Neural crest cell (in vitro differentiated cells): ENCODE measurements around the gene THRB. TPM values are rescaled to one million over a fixed set of nuclear protein-coding genes. Genes with fewer than 3 reads are reported as not detected.
"Not testable (repeated sequence)": the region's sequence is repeated elsewhere in the genome, so short reads cannot be mapped to it uniquely, and the experiment has no call there.

Source experiments
- DNase-seq: peaks from one replicate; pipeline ENCODE4 v3.0.0; 2021; ENCODE audit warnings: low read depth, mixed read lengths, low spot score
- H3K27ac Mint-ChIP-seq: one replicate; pipeline ENCODE4 v1.8.0; 2021; ENCODE audit warnings: mild to moderate bottlenecking, mixed read lengths; ENCODE audit not compliant: unreplicated experiment
- H3K27me3 Mint-ChIP-seq: 2 replicates; pipeline ENCODE4 v1.8.0; 2021; ENCODE audit warnings: low read depth, mild to moderate bottlenecking, mixed read lengths
- H3K36me3 Mint-ChIP-seq: 2 replicates; pipeline ENCODE4 v1.8.0; 2021; ENCODE audit warnings: low read depth, mild to moderate bottlenecking, mixed read lengths
- H3K4me1 Mint-ChIP-seq: 2 replicates; pipeline ENCODE4 v1.8.0; 2021; ENCODE audit warnings: mixed read lengths
- H3K4me3 Mint-ChIP-seq: one replicate; pipeline ENCODE4 v1.8.0; 2021; ENCODE audit warnings: mild to moderate bottlenecking, mixed read lengths
- H3K9me3 Mint-ChIP-seq: 2 replicates; pipeline ENCODE4 v1.8.0; 2021; ENCODE audit warnings: mixed read lengths
- total RNA-seq: library from RNA; stranded (reverse); gene quantifications from 2 replicates; pipeline ENCODE4 v1.2.1, GENCODE V29; 2021
- TF ChIP-seq, protein P1 (sequence below): fragments of 200-600 bp; sonication (generic); conservative IDR thresholded peaks from 2 replicates; pipeline ENCODE4 v1.5.0; 2021; ENCODE audit warnings: antibody characterized with exemption, mild to moderate bottlenecking

THRB gene
- total RNA-seq, 1 donor from 2014 or later, result 0.65 TPM

GRCh38 chr3:24416224-24416623 lies 78.4 kb downstream of the THRB start:
- TF ChIP-seq, protein P1, sequence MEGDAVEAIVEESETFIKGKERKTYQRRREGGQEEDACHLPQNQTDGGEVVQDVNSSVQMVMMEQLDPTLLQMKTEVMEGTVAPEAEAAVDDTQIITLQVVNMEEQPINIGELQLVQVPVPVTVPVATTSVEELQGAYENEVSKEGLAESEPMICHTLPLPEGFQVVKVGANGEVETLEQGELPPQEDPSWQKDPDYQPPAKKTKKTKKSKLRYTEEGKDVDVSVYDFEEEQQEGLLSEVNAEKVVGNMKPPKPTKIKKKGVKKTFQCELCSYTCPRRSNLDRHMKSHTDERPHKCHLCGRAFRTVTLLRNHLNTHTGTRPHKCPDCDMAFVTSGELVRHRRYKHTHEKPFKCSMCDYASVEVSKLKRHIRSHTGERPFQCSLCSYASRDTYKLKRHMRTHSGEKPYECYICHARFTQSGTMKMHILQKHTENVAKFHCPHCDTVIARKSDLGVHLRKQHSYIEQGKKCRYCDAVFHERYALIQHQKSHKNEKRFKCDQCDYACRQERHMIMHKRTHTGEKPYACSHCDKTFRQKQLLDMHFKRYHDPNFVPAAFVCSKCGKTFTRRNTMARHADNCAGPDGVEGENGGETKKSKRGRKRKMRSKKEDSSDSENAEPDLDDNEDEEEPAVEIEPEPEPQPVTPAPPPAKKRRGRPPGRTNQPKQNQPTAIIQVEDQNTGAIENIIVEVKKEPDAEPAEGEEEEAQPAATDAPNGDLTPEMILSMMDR, result no peak
- Mint-ChIP-seq H3K27ac (no peak overlapping the region), H3K4me3 (no peak overlapping the region), H3K27me3 (no peaks in the 10 kb centered on the region), H3K4me1 (no peaks in the 10 kb centered on the region), H3K36me3 (no peaks in the 10 kb centered on the region), H3K9me3 (no peaks in the 10 kb centered on the region)
- DNase-seq, result no peak

DNA sequence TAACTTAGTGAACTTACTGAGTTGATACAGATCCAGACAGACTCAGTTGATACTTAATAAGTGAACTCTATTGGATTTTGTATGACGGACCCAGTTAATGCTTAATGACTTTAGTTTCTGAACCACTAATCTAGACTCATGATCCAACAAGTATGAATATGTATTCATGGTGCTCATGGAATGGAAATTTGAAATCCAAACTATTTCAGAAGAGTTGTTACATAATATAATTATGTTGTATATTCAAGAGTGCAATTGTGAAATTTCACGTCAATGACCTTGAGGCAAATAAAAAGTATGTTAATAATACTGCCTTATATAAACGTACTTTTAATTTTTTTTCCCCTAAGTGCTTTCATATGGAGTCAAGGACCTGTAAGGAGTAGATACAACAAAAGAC lies 78.8 kb downstream of the THRB start:
- Mint-ChIP-seq H3K36me3 (no peaks in the 10 kb centered on the region), H3K27me3 (no peaks in the 10 kb centered on the region), H3K9me3 (no peaks in the 10 kb centered on the region), H3K27ac (no peak overlapping the region), H3K4me1 (peaks cover 3% of the 10 kb centered on the region), H3K4me3 (no peak overlapping the region)
- TF ChIP-seq, protein P1, result no peak
- no peak for DNase-seq

GRCh38 chr3:24413662-24414061 lies 81.0 kb downstream of the THRB start:
- H3K27ac Mint-ChIP-seq, H3K4me1 Mint-ChIP-seq, DNase-seq, H3K4me3 Mint-ChIP-seq, H3K27me3 Mint-ChIP-seq, H3K9me3 Mint-ChIP-seq, H3K36me3 Mint-ChIP-seq: not testable (repeated sequence)

DNA sequence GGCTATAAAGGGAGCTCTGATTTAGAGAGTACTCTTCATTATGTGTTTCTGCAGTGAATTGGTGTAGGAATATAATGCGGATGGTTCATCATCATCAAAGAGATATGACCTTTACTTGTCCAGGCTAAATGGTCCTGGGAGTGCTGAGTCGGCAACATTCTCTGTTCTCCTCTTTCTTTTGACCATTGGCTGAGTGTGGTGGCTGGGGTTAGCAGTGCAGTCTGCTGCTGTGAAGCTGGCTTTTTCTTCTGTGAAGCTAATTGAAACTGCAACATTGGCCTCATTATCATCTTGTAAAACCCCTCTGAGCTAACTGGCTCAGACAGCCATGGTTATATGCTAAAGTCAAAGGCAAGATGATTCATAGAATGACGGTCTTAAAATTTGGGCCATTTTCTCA lies 83.8 kb downstream of the THRB start:
- no peaks in the 10 kb centered on the region for H3K27me3 Mint-ChIP-seq
- no peak overlapping the region for H3K4me3 Mint-ChIP-seq
- H3K36me3 Mint-ChIP-seq, result no peaks in the 10 kb centered on the region
- H3K4me1 Mint-ChIP-seq, result peaks cover 8% of the 10 kb centered on the region
- TF ChIP-seq, protein P1, result no peak
- DNase-seq, result no peak
- H3K27ac Mint-ChIP-seq, result no peak overlapping the region
- no peaks in the 10 kb centered on the region for H3K9me3 Mint-ChIP-seq

DNA sequence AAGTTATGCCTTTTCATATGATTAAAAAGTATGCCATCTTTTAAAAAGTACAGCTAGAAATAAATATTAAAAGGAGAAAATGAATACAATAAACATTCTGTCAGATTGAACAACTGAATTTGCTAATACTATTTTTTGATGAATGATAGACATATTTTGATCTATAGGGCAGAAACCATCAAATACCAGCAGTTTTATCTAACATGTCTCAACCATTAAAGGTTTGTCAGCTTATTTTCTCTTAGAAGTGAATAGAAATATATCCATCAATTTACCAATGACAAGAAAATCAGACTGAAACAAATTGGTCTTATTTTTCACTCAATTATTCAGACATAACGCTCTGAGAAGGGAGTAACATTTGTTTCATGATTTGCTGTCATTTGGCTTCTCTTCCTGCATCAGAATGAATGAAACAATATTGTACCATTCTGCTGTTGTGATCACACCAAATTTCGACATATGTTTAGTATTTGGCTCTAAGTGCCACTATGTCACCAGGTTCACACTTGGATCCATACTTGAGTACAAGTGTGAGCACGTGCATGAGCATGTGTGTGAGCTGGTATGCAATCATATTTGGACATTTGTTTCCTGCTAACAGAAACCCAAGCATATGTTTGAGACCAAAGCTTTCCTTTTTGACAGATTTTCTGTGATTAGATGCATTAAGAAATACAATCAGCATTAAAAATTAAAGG lies 86.5 kb downstream of the THRB start:
- TF ChIP-seq, protein P1, result no peak
- no peak overlapping the region for H3K27ac Mint-ChIP-seq
- H3K4me3 Mint-ChIP-seq, result no peak overlapping the region
- no peaks in the 10 kb centered on the region for H3K9me3 Mint-ChIP-seq
- H3K27me3 Mint-ChIP-seq, result no peaks in the 10 kb centered on the region
- H3K4me1 Mint-ChIP-seq, result peaks cover 8% of the 10 kb centered on the region
- no peak for DNase-seq
- H3K36me3 Mint-ChIP-seq, result no peaks in the 10 kb centered on the region

- no peak for DNase-seq
- Mint-ChIP-seq H3K27ac (no peak overlapping the region), H3K9me3 (no peaks in the 10 kb centered on the region), H3K4me1 (peaks cover 8% of the 10 kb centered on the region), H3K27me3 (no peaks in the 10 kb centered on the region), H3K36me3 (no peaks in the 10 kb centered on the region), H3K4me3 (no peak overlapping the region)
- TF ChIP-seq, protein P1, result no peak
These were observed 87.8 kb downstream of the THRB start for GRCh38 chr3:24406900-24407299.
